HEK293T (cell line): ENCODE results near the gene MMP20.

Experiments used
- CTCF ChIA-PET: fragments of 350-600 bp; formaldehyde crosslinking; extraction: SDS; loops from one replicate; lab custom pipeline; 2021; ENCODE audit warnings: antibody characterized with exemption, inconsistent platforms; lab: Yijun Ruan, JAX
- POLR2A ChIA-PET: fragments of 350-600 bp; formaldehyde crosslinking; extraction: SDS; loops from one replicate; lab custom pipeline; 2020; ENCODE audit warnings: antibody characterized with exemption, inconsistent platforms; lab: Yijun Ruan, JAX
- DNase-seq: peaks from one replicate; pipeline ENCODE4 v3.0.0; 2012; ENCODE audit warnings: mixed read lengths; ENCODE audit errors: extremely low spot score
- ARNT ChIP-seq: fragments of 450-650 bp; IDR thresholded peaks from 2 replicates; pipeline ENCODE4 v1.6.1; 2017; ENCODE audit warnings: mild to moderate bottlenecking
- BHLHE40 ChIP-seq: fragments of 450-650 bp; IDR thresholded peaks from 2 replicates; pipeline ENCODE4 v1.6.1; 2016; ENCODE audit warnings: mild to moderate bottlenecking, moderate library complexity, borderline replicate concordance
- CTBP1 ChIP-seq: fragments of 450-650 bp; IDR thresholded peaks from 2 replicates; pipeline ENCODE4 v1.6.1; 2016; ENCODE audit warnings: borderline replicate concordance
- ELF4 ChIP-seq: fragments of 450-650 bp; IDR thresholded peaks from 2 replicates; pipeline ENCODE4 v1.6.1; 2017; ENCODE audit warnings: antibody characterized with exemption
- FOXA1 ChIP-seq: fragments of 450-650 bp; IDR thresholded peaks from 2 replicates; pipeline ENCODE4 v1.6.1; 2016; ENCODE audit warnings: mild to moderate bottlenecking
- FOXK2 ChIP-seq: fragments of 450-650 bp; IDR thresholded peaks from 2 replicates; pipeline ENCODE4 v1.6.1; 2016; ENCODE audit warnings: mild to moderate bottlenecking
- FOXM1 ChIP-seq: fragments of 450-650 bp; IDR thresholded peaks from 2 replicates; pipeline ENCODE4 v1.6.1; 2017; ENCODE audit warnings: mild to moderate bottlenecking, borderline replicate concordance
- HDGF ChIP-seq: fragments of 450-650 bp; IDR thresholded peaks from 2 replicates; pipeline ENCODE4 v1.6.1; 2017; ENCODE audit warnings: antibody characterized with exemption, borderline replicate concordance
- L3MBTL2 ChIP-seq: fragments of 450-650 bp; conservative IDR thresholded peaks from 2 replicates; pipeline ENCODE4 v1.6.1; 2016; ENCODE audit warnings: mild to moderate bottlenecking
- LEF1 ChIP-seq: fragments of 450-650 bp; IDR thresholded peaks from 2 replicates; pipeline ENCODE4 v1.6.1; 2017; ENCODE audit warnings: mild to moderate bottlenecking, borderline replicate concordance
- NFRKB ChIP-seq: fragments of 450-650 bp; IDR thresholded peaks from 2 replicates; pipeline ENCODE4 v1.6.1; 2016; ENCODE audit warnings: mild to moderate bottlenecking, moderate library complexity
- PKNOX1 ChIP-seq: fragments of 450-650 bp; IDR thresholded peaks from 2 replicates; pipeline ENCODE4 v1.6.1; 2016
- SP1 ChIP-seq: fragments of 450-650 bp; IDR thresholded peaks from 2 replicates; pipeline ENCODE4 v1.6.1; 2017
- SUZ12 ChIP-seq: fragments of 450-650 bp; IDR thresholded peaks from 2 replicates; pipeline ENCODE4 v1.6.1; 2016; ENCODE audit warnings: mild to moderate bottlenecking
- TARDBP ChIP-seq: fragments of 450-650 bp; IDR thresholded peaks from 2 replicates; pipeline ENCODE4 v1.6.1; 2016
- ZNF384 ChIP-seq: fragments of 450-650 bp; IDR thresholded peaks from 2 replicates; pipeline ENCODE4 v1.6.1; 2016

The MMP20 gene

DNA sequence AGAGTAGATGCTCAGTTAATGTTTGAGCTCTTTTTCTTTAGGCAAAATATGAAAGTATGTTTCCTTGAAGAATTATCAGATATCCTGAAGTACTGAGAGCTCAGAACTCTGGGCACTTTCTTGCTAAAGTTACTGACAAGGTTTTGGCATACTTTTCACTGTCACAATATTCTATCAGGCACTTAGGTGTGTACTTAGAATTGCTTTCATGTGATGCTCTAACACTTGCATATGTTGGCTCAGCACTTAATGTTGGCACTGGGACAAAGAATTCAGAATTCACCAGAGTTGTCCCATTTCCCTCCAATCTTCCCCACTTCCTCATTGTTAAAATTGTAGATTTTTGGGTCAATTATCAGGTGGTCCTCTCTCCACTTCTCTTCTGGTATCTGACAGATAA lies 5.0 kb downstream of the MMP20 start:
- ChIA-PET POLR2A (no interaction called here), CTCF (no interaction called here)
- TF ChIP-seq ELF4 (no peak), CTBP1 (no peak), HDGF (no peak), NFRKB (no peak), L3MBTL2 (no peak), TARDBP (no peak), SP1 (no peak), BHLHE40 (no peak), PKNOX1 (no peak), LEF1 (no peak), ZNF384 (no peak), FOXA1 (no peak), ARNT (no peak), FOXM1 (no peak)
- DNase-seq = no peak

DNA sequence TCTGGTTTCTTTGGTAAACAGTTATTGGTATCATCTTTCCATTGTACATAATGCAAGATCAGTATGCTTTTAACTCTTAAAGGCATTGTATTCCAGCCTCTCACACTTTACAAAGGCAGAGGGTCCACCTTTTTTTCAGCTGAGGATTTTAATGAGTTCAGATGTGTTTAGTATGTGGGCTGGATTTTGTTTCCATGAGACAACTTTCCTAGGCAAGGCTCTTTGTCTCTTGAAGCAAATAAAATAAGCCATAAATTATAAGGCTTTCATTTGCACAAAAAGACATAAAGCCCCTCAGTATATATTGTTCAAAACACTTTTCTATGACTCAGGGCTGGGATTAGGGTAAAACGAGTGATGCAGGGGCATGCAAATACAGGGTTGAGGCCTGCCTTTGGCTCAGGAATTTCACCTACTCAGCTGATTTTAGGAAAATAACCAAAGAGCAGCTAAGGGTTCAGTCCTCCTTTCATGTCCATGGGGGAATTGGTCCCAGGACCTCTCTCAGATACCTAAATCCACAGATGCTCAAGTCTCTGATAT lies 7.6 kb downstream of the MMP20 start:
- CTCF ChIA-PET = no interaction called here
- TF ChIP-seq ELF4 (no peak), SUZ12 (no peak), L3MBTL2 (no peak), FOXA1 (no peak), ZNF384 (no peak), BHLHE40 (no peak), HDGF (no peak), TARDBP (no peak), NFRKB (no peak), ARNT (no peak), LEF1 (no peak), PKNOX1 (no peak), FOXM1 (no peak), FOXK2 (no peak), CTBP1 (no peak), SP1 (no peak)
- POLR2A ChIA-PET = no interaction called here
- no peak for DNase-seq

DNA sequence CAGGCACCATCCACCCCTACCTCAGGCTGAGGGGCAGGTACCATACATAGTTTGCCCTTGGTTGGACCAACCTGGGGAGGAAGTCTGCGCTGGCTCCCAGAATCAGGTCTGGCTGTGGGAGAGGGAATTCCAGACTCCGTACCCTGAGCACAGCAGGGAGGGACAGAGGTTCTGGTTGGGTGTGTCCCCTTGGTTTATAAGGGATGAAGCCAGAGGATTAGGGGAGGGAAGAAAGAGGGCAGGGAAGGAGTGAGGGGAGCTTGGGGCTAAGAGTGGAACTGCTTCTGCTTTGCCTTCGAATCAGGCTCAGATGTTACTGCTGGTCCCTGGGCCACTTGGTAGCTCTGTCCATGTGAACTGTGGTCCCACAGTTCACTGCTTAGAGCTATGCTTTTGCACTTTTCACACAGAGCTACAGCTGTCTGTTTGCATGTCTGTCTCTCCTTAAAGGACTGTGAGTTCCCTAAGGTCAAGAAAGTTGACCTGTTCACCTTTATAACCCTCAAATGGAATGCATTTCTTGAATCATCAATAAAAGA lies 9.2 kb downstream of the MMP20 start:
- CTCF ChIA-PET = no interaction called here
- no peak for DNase-seq
- TF ChIP-seq SUZ12 = no peak
- no peak for TF ChIP-seq ARNT
- no peak for TF ChIP-seq PKNOX1
- no peak for TF ChIP-seq CTBP1
- POLR2A ChIA-PET = no interaction called here

DNA sequence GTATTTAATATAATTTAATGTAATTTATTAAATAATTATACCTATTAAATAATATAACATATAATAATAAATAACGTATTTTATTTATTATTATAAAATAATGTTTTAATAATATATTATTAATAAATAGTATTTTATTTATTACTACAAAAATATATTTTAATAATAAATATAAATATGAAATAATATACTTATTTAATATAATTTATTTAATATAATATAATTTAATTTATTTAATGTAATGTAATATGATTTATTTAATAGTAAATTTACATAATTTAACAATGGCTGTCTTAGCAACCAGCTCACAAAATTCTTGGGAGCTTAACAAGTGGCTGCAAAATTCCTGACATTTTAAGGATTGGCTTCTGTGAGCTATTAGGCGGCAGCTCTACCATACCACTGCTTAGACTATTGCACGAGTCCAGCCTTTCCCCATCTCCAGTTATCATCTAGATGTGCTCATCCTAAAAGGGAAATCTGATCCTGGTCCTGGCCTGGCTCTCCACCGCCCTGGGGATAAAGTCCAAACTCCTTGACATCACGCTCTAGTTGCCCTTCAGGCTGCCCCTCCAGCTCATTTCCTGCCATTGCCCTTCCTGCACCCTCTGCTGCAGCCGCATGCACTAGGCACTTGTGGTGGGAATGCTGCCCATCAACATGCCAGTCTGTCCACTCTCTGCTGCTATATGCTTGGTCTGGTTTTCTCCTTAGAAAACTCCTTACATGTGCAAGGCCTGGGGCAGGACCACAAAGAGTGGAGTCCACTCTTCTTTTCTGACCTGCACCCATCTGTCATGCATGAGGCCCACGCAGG lies 9.8 kb downstream of the MMP20 start:
- TF ChIP-seq SUZ12 (no peak), ZNF384 (no peak), TARDBP (no peak), L3MBTL2 (no peak), ELF4 (no peak)
- POLR2A ChIA-PET = no interaction called here
- CTCF ChIA-PET = interaction anchor here (0.7 kb wide), 1 partner anchor 46 kb away, joined by 3 read pairs; no protein-coding TSS in a partner anchor
- no peak for DNase-seq

- POLR2A ChIA-PET = no interaction called here
These were observed 10.6 kb downstream of the MMP20 start for GRCh38 chr11:102614485-102614884.

More at GRCh38 chr11:102614485-102614884, 10.6 kb downstream of the MMP20 start:
- CTCF ChIA-PET = interaction anchor here (1.3 kb wide), 1 partner anchor 208 kb away, joined by 3 read pairs; no protein-coding TSS in a partner anchor
- no peak for DNase-seq
- TF ChIP-seq PKNOX1 = no peak
- no peak for TF ChIP-seq ZNF384
- TF ChIP-seq LEF1 = no peak
- no peak for TF ChIP-seq L3MBTL2
- no peak for TF ChIP-seq ELF4
- TF ChIP-seq CTBP1 = no peak
- no peak for TF ChIP-seq SUZ12
- TF ChIP-seq SP1 = no peak
- no peak for TF ChIP-seq FOXA1
- no peak for TF ChIP-seq FOXK2
- no peak for TF ChIP-seq BHLHE40
- TF ChIP-seq ARNT = no peak
- TF ChIP-seq FOXM1 = no peak
- TF ChIP-seq NFRKB = no peak
- TF ChIP-seq HDGF = no peak
